Ovary (tissue), 9 donors: ENCODE data around the gene TNS3. TPM values are rescaled to one million over a fixed set of nuclear protein-coding genes. Genes with fewer than 3 reads are reported as not detected.

ENCODE experiments used
- DNase-seq, 5 donors: peaks; one replicate each; pipeline ENCODE4 v3.0.0-alpha.2; 2019 to 2020
- H3K27ac ChIP-seq, 2 donors: fragments of 200-600 bp; one replicate each; pipeline versions ENCODE4 v1.5.1 to v1.8.0; 2019 to 2022
- H3K27me3 ChIP-seq: fragments of 200-600 bp; one replicate; pipeline ENCODE4 v1.8.0; 2022
- H3K36me3 ChIP-seq: fragments of 200-600 bp; sonication (generic); one replicate; pipeline ENCODE4 v1.5.1; 2019
- H3K4me1 ChIP-seq: one replicate; pipeline ENCODE4 v1.8.1; 2013; ENCODE audit warnings: mild to moderate bottlenecking, moderate library complexity; ENCODE audit not compliant: insufficient read depth
- H3K4me3 ChIP-seq: fragments of 200-600 bp; sonication (generic); one replicate; pipeline ENCODE4 v1.5.1; 2017
- H3K9me3 ChIP-seq, 2 donors: fragments of 200-600 bp in 1 of 2; sonication (generic) in 1 of 2; one replicate each; pipeline versions ENCODE4 v1.5.1 to v1.8.1; 2013 to 2019; ENCODE audit warnings: mild to moderate bottlenecking in 1 of 2, moderate library complexity in 1 of 2
- EP300 ChIP-seq: sonication (generic); formaldehyde crosslinking; IDR thresholded peaks from one replicate; pipeline ENCODE4 v1.6.1; 2017; ENCODE audit warnings: antibody characterized with exemption
- POLR2A ChIP-seq: fragments of 450-650 bp; IDR thresholded peaks from one replicate; pipeline ENCODE4 v1.6.1; 2017; ENCODE audit warnings: antibody characterized with exemption, mild to moderate bottlenecking, moderate library complexity
- WGBS, 3 donors: extraction: QIAGEN DNeasy Blood & Tissue Kit in 1 of 3; methylation state at CpG; one replicate each; pipeline versions ENCODE4 v1.1.5 to v1.1.7; 2013 to 2017; 5-methylcytosine and 5-hydroxymethylcytosine counted together
- intact Hi-C, 4 donors: fragments of 100-400 bp; cut with DNase I; formaldehyde crosslinking; loops; one replicate each; pipeline versions ENCODE4 v1.11.0 to v1.15.1; 2022 to 2023
- polyA plus RNA-seq, 2 donors: library from polyadenylated mRNA; stranded (reverse); fragments of 200-250 nt in 1 of 2; fragments of 350-450 nt in 1 of 2; fragmentation: Illumina TruSeq in 1 of 2; extraction: RNeasy Lipid Tissue Mini Kit (QIAGEN cat#74804) in 1 of 2; gene quantifications; one replicate each; pipeline ENCODE4 v1.2.3, GENCODE V29; 2013 to 2014
- total RNA-seq, 7 donors: library from RNA; depleted of rRNA in 2 of 7; stranded (reverse); fragments of >200 nt in 2 of 7; fragmentation: NEBNext Ultra II Directional in 3 of 7; extraction: Animal tissue kit (Norgen Biotek cat#: 25700) in 3 of 7; gene quantifications; one replicate each; pipeline versions ENCODE4 v1.1.0 to v1.2.4, GENCODE V29; 2016 to 2023
- TF ChIP-seq, protein P1 (sequence below), 3 donors: fragments of 450-650 bp in 2 of 3; fragments of 200-600 bp in 1 of 3; IDR thresholded peaks; one replicate each; pipeline versions ENCODE4 v1.5.1 to v1.8.0; 2016 to 2022; ENCODE audit warnings: antibody characterized with exemption in 3 of 3, mild to moderate bottlenecking in 1 of 3
- donor health status: DM: no; HTN: no; CAD: no; lungs with moderate emphysema.
- donor health status: DM: no; HTN: no; CAD: no.
- donor health status: Bipolar disorder and iron deficiency.
- donor health status: DM: yes; HTN: yes; CAD: no.
- donor health status: DM: no; HTN: no; CAD: no.
- donor health status: DM: yes; HTN: yes; CAD: no.

The TNS3 gene
- total and polyA plus RNA-seq, 9 donors: 36.6 to 137 (median 91.3) TPM

GRCh38 chr7:47394216-47394615, 187.7 kb downstream of the TNS3 start:
- TF ChIP-seq EP300: no peak
- TF ChIP-seq, protein P1, sequence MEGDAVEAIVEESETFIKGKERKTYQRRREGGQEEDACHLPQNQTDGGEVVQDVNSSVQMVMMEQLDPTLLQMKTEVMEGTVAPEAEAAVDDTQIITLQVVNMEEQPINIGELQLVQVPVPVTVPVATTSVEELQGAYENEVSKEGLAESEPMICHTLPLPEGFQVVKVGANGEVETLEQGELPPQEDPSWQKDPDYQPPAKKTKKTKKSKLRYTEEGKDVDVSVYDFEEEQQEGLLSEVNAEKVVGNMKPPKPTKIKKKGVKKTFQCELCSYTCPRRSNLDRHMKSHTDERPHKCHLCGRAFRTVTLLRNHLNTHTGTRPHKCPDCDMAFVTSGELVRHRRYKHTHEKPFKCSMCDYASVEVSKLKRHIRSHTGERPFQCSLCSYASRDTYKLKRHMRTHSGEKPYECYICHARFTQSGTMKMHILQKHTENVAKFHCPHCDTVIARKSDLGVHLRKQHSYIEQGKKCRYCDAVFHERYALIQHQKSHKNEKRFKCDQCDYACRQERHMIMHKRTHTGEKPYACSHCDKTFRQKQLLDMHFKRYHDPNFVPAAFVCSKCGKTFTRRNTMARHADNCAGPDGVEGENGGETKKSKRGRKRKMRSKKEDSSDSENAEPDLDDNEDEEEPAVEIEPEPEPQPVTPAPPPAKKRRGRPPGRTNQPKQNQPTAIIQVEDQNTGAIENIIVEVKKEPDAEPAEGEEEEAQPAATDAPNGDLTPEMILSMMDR (IDR thresholded peaks at IDR 0.05): no peak
- TF ChIP-seq POLR2A: no peak
- DNase-seq: peak in 1 of 5 donors; percentile 14
- H3K4me1 ChIP-seq: peaks cover 12% of the 10 kb centered on the region
- no peak overlapping the region for H3K27ac ChIP-seq
- no peaks in the 10 kb centered on the region for H3K9me3 ChIP-seq
- intact Hi-C loops: loop anchor here in 1 of 4 donors (10.0 kb wide), 1 partner anchor 181 kb away; no protein-coding TSS in a partner anchor
- no peaks in the 10 kb centered on the region for H3K27me3 ChIP-seq
- 83 to 92% (median 86%) methylated on average over 6 of the region's 6 CpGs for WGBS, 3 donors
- H3K4me3 ChIP-seq: no peak overlapping the region
- H3K36me3 ChIP-seq: no peaks in the 10 kb centered on the region

DNA sequence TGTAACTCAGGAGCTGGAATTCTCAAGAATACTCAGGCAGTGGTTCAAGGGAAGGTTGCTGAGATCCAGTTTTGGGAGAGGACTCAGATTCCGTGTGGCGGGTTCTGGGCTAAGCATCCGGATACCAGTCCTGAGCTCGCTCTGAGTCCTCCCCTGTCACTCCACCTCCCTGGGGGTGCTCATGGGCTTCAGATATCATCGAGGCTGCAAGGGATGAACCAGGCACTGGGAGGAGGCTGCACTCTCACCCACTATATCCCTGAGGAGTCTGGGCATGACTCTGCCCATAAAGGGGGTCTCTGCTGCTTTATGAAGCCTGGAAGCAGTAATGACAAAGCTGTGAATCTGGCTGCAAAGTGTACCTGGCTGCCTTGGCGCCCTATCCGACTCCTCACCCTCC, 188.5 kb downstream of the TNS3 start:
- DNase-seq: peak in 2 of 5 donors; percentile 9 to 33

GRCh38 chr7:47392241-47392759, 189.6 kb downstream of the TNS3 start:
- H3K36me3 ChIP-seq: no peaks in the 10 kb centered on the region
- TF ChIP-seq, protein P1 (IDR thresholded peaks at IDR 0.05): peak; percentile 74 to 85 (median 81)
- TF ChIP-seq POLR2A: no peak
- TF ChIP-seq EP300: no peak
- intact Hi-C loops: loop anchor here in 1 of 4 donors (10.0 kb wide), 1 partner anchor 183 kb away; no protein-coding TSS in a partner anchor
- peak; percentile 94 to 99 (median 97) for DNase-seq
- no peaks in the 10 kb centered on the region for H3K9me3 ChIP-seq
- no peak overlapping the region for H3K4me3 ChIP-seq
- WGBS, 3 donors: 6 to 13% (median 6%) methylated on average over 17 of the region's 17 CpGs
- H3K27me3 ChIP-seq: no peaks in the 10 kb centered on the region
- H3K27ac ChIP-seq: peak overlapping the region in 1 of 2 donors; percentile 72
- H3K4me1 ChIP-seq: peaks cover 12% of the 10 kb centered on the region

More for the DNA sequence above, 188.5 kb downstream of the TNS3 start:
- Histone ChIP-seq H3K36me3 (no peaks in the 10 kb centered on the region), H3K9me3 (no peaks in the 10 kb centered on the region), H3K4me1 (peaks cover 12% of the 10 kb centered on the region), H3K4me3 (no peak overlapping the region), H3K27ac (peak overlapping the region in 1 of 2 donors; percentile 72), H3K27me3 (no peaks in the 10 kb centered on the region)
- intact Hi-C loops: loop anchor here in 1 of 4 donors (10.0 kb wide), 1 partner anchor 181 kb away; no protein-coding TSS in a partner anchor
- TF ChIP-seq, protein P1 (IDR thresholded peaks at IDR 0.05): no peak
- TF ChIP-seq EP300 (no peak), POLR2A (no peak)
- 77 to 87% (median 83%) methylated on average over 7 of the region's 7 CpGs for WGBS, 3 donors

- H3K4me3 ChIP-seq: no peak overlapping the region
- WGBS, 3 donors: 60 to 63% (median 60%) methylated on average over 11 of the region's 11 CpGs
- H3K36me3 ChIP-seq: no peaks in the 10 kb centered on the region
- peak overlapping the region in 1 of 2 donors; percentile 72 for H3K27ac ChIP-seq
- peaks cover 12% of the 10 kb centered on the region for H3K4me1 ChIP-seq
- H3K27me3 ChIP-seq: no peaks in the 10 kb centered on the region
- TF ChIP-seq, protein P1 (IDR thresholded peaks at IDR 0.05): no peak
- no peak for TF ChIP-seq POLR2A
- TF ChIP-seq EP300: no peak
- no peak for DNase-seq
- intact Hi-C loops: loop anchor here in 1 of 4 donors (10.0 kb wide), 1 partner anchor 183 kb away; no protein-coding TSS in a partner anchor
- no peaks in the 10 kb centered on the region for H3K9me3 ChIP-seq
These were observed 190.2 kb downstream of the TNS3 start for GRCh38 chr7:47391726-47392125.
